ENCODE results near the gene SETD5. TPM values are rescaled to one million over a fixed set of nuclear protein-coding genes. Genes with fewer than 3 reads are reported as not detected.

The SETD5 gene, protein sequence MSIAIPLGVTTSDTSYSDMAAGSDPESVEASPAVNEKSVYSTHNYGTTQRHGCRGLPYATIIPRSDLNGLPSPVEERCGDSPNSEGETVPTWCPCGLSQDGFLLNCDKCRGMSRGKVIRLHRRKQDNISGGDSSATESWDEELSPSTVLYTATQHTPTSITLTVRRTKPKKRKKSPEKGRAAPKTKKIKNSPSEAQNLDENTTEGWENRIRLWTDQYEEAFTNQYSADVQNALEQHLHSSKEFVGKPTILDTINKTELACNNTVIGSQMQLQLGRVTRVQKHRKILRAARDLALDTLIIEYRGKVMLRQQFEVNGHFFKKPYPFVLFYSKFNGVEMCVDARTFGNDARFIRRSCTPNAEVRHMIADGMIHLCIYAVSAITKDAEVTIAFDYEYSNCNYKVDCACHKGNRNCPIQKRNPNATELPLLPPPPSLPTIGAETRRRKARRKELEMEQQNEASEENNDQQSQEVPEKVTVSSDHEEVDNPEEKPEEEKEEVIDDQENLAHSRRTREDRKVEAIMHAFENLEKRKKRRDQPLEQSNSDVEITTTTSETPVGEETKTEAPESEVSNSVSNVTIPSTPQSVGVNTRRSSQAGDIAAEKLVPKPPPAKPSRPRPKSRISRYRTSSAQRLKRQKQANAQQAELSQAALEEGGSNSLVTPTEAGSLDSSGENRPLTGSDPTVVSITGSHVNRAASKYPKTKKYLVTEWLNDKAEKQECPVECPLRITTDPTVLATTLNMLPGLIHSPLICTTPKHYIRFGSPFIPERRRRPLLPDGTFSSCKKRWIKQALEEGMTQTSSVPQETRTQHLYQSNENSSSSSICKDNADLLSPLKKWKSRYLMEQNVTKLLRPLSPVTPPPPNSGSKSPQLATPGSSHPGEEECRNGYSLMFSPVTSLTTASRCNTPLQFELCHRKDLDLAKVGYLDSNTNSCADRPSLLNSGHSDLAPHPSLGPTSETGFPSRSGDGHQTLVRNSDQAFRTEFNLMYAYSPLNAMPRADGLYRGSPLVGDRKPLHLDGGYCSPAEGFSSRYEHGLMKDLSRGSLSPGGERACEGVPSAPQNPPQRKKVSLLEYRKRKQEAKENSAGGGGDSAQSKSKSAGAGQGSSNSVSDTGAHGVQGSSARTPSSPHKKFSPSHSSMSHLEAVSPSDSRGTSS (N-terminal part only)
- 106 TPM for total RNA-seq

DNA sequence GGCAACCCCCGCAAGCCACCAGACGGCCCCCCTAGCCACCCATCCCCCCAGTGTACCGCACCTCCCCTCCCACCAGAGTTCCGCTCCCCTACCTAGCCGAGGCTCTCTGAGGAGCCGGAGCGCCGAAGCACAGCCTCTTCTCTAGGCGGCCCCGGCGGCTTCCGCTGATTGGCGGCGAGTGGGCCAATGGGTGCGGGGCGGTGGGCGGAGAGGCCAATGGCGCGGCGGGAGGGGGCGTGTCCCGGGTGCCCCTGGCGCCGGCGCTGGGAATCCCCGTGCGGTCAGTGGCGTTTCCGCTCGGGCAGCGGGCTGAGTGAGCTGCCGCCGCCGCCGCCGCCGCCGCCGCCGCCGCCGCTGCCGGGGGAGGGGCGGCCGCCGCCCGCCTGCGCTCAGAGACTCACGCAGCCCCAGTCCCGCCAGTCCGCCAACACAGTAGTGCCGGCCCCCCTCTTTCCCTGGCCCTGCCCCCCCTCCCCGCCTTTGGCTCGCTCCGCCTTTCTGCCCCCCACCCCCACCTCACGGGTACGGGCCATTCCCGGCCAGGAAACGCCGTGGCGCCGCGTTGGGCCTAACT is at the start of gene SETD5:
TSS of gene SETD5 (plus strand) at position 284 of the 574 bp plus-strand sequence. CDS start 31,324 bp downstream, outside the sequence.

DNA sequence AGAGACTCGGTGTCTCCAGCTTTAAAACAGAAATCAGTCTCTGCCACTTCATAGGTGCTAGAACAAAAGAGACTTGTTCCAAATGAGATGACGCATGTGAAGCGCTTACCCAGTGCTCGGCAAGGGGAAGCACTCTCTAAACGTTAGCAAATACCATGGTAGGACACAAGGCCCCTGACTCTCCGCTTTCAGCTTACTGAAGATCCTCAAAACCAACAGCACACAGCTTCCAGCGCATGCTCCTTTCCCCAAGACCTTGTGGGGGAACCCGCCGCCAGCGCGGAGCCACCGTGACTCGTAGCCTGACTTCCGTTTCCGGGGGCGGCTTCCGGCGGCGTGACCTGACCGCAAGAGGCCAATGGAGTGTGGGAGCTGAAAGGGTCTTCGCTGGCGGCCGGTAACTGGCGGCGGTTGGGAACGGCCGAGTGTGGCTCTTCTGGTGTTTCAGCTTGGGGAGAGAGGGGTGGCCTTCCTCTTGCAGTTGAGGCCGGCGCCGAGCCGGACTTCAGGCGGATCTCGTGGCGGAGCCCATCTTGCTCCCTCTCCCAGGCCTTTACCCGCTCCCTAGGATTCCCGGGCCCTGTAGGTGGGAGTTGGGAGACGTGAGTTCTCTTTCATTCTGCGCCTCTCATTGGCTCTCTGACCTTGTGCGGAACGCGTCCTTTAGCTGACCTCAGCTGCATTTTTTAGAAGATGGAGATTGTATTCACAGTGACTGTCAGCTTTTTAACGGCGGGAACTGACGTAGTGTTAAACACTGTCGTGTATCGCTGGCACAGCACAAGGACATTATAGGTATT is 34.5 kb upstream of the SETD5 start, which contains the start of gene THUMPD3:
TSS of gene THUMPD3 (plus strand) at position 324 of the 800 bp plus-strand sequence. CDS start 2,015 bp downstream, outside the sequence.

Other genes starting within 250 kb of the SETD5 start
- 30.8 TPM for gene SRGAP3, start 148.0 kb upstream of the SETD5 start, total RNA-seq
- 32.9 TPM for gene THUMPD3, start 34.6 kb upstream of the SETD5 start, total RNA-seq
- gene LHFPL4, start 156.2 kb downstream of the SETD5 start, total RNA-seq = not detected